Measurements from ENCODE around the gene SMCO2. TPM values are rescaled to one million over a fixed set of nuclear protein-coding genes. Genes with fewer than 3 reads are reported as not detected.

Gene SMCO2
- total and polyA plus RNA-seq, 4 donors: 0.16 to 0.33 (median 0.31) TPM; not detected in 1

- H3K27ac ChIP-seq (ENCODE audit: low read depth in 1 of 2, low read length in 1 of 2): no peak overlapping the region
- H3K4me1 ChIP-seq (ENCODE audit: control insufficient read depth in 5 of 5, insufficient read depth in 5 of 5, low read length in 5 of 5): no peaks in the 10 kb centered on the region
- no peak overlapping the region for H3K4me3 ChIP-seq
- no peak for TF ChIP-seq CTCF (IDR thresholded peaks at IDR 0.05; ENCODE audit: control extremely low read depth, extremely low read depth)
- no peak for ATAC-seq (ENCODE audit: insufficient read depth, low FRiP score)
- no peak overlapping the region for H3K9ac ChIP-seq (ENCODE audit: insufficient read depth in 1 of 2, low read length in 2 of 2)
- no peaks in the 10 kb centered on the region for H3K36me3 ChIP-seq (ENCODE audit: control insufficient read depth in 4 of 4, insufficient read depth in 4 of 4, low read length in 4 of 4)
- 60 to 78% methylated on average over 1 of the region's 1 CpG for WGBS, 2 donors
- peaks cover 0 to 14% (median 8%) of the 10 kb centered on the region in 4 donors for H3K9me3 ChIP-seq (ENCODE audit: control insufficient read depth in 4 of 4, insufficient read depth in 3 of 4, low read length in 3 of 4)
- H3K27me3 ChIP-seq (ENCODE audit: control insufficient read depth in 3 of 3, insufficient read depth in 3 of 3, low read length in 2 of 3): no peaks in the 10 kb centered on the region
- no peak for DNase-seq
These were observed 33.5 kb downstream of the SMCO2 start for GRCh38 chr12:27480016-27480415.

GRCh38 chr12:27486961-27487360 is 40.4 kb downstream of the SMCO2 start:
- H3K27ac ChIP-seq (ENCODE audit: low read depth in 1 of 2, low read length in 1 of 2): no peak overlapping the region
- no peaks in the 10 kb centered on the region for H3K9me3 ChIP-seq (ENCODE audit: control insufficient read depth in 4 of 4, insufficient read depth in 3 of 4, low read length in 3 of 4)
- H3K4me3 ChIP-seq: no peak overlapping the region
- H3K27me3 ChIP-seq (ENCODE audit: control insufficient read depth in 3 of 3, insufficient read depth in 3 of 3, low read length in 2 of 3): no peaks in the 10 kb centered on the region
- no peak overlapping the region for H3K9ac ChIP-seq (ENCODE audit: insufficient read depth in 1 of 2, low read length in 2 of 2)
- H3K4me1 ChIP-seq (ENCODE audit: control insufficient read depth in 5 of 5, insufficient read depth in 5 of 5, low read length in 5 of 5): no peaks in the 10 kb centered on the region
- ATAC-seq (ENCODE audit: insufficient read depth, low FRiP score) (no peak), DNase-seq (no peak)
- no peak for TF ChIP-seq CTCF (IDR thresholded peaks at IDR 0.05; ENCODE audit: control extremely low read depth, extremely low read depth)
- H3K36me3 ChIP-seq (ENCODE audit: control insufficient read depth in 4 of 4, insufficient read depth in 4 of 4, low read length in 4 of 4): no peaks in the 10 kb centered on the region

- no peak for TF ChIP-seq CTCF (IDR thresholded peaks at IDR 0.05; ENCODE audit: control extremely low read depth, extremely low read depth)
- Histone ChIP-seq H3K4me1 (ENCODE audit: control insufficient read depth in 5 of 5, insufficient read depth in 5 of 5, low read length in 5 of 5) (no peaks in the 10 kb centered on the region), H3K9me3 (ENCODE audit: control insufficient read depth in 4 of 4, insufficient read depth in 3 of 4, low read length in 3 of 4) (no peaks in the 10 kb centered on the region), H3K27me3 (ENCODE audit: control insufficient read depth in 3 of 3, insufficient read depth in 3 of 3, low read length in 2 of 3) (no peaks in the 10 kb centered on the region), H3K9ac (ENCODE audit: insufficient read depth in 1 of 2, low read length in 2 of 2) (no peak overlapping the region), H3K36me3 (ENCODE audit: control insufficient read depth in 4 of 4, insufficient read depth in 4 of 4, low read length in 4 of 4) (no peaks in the 10 kb centered on the region), H3K4me3 (no peak overlapping the region), H3K27ac (ENCODE audit: low read depth in 1 of 2, low read length in 1 of 2) (no peak overlapping the region)
- DNase-seq (no peak), ATAC-seq (ENCODE audit: insufficient read depth, low FRiP score) (no peak)
- 71 to 80% methylated on average over 5 of the region's 5 CpGs for WGBS, 2 donors
These were observed 41.9 kb downstream of the SMCO2 start for GRCh38 chr12:27488479-27488878.

- ATAC-seq (ENCODE audit: insufficient read depth, low FRiP score) (no peak), DNase-seq (no peak)
- no peaks in the 10 kb centered on the region for H3K27me3 ChIP-seq (ENCODE audit: control insufficient read depth in 3 of 3, insufficient read depth in 3 of 3, low read length in 2 of 3)
- no peak overlapping the region for H3K4me3 ChIP-seq
- no peak overlapping the region for H3K9ac ChIP-seq (ENCODE audit: insufficient read depth in 1 of 2, low read length in 2 of 2)
- H3K9me3 ChIP-seq (ENCODE audit: control insufficient read depth in 4 of 4, insufficient read depth in 3 of 4, low read length in 3 of 4): no peaks in the 10 kb centered on the region
- H3K36me3 ChIP-seq (ENCODE audit: control insufficient read depth in 4 of 4, insufficient read depth in 4 of 4, low read length in 4 of 4): no peaks in the 10 kb centered on the region
- no peak overlapping the region for H3K27ac ChIP-seq (ENCODE audit: low read depth in 1 of 2, low read length in 1 of 2)
- TF ChIP-seq CTCF (IDR thresholded peaks at IDR 0.05; ENCODE audit: control extremely low read depth, extremely low read depth): no peak
- WGBS, 2 donors: 82 to 88% methylated on average over 2 of the region's 2 CpGs
- H3K4me1 ChIP-seq (ENCODE audit: control insufficient read depth in 5 of 5, insufficient read depth in 5 of 5, low read length in 5 of 5): no peaks in the 10 kb centered on the region
These were observed 44.7 kb downstream of the SMCO2 start for GRCh38 chr12:27491226-27491625.

Data from lung (tissue), 12 donors.